Mesenchymal stem cell (in vitro differentiated cells and primary cell): Measurements from ENCODE around the gene MEF2D.
A peak's percentile ranks its signal among the peaks of the same experiment; 100 is the strongest.

Source experiments
- DNase-seq: peaks from one replicate; pipeline ENCODE4 v3.0.0-alpha.2; 2013
- H2AFZ ChIP-seq: one replicate; pipeline ENCODE4 v1.6.1; 2013; ENCODE audit warnings: low read depth, mild to moderate bottlenecking, control low read depth, inconsistent platforms, low read length, moderate library complexity
- H2AK5ac ChIP-seq: 2 replicates; pipeline ENCODE4 v1.6.1; 2013; ENCODE audit warnings: low read length, moderate library complexity, mild to moderate bottlenecking, inconsistent platforms; ENCODE audit not compliant: severe bottlenecking
- H2BK120ac ChIP-seq: one replicate; pipeline ENCODE4 v1.6.1; 2013; ENCODE audit warnings: low read depth, mild to moderate bottlenecking, inconsistent platforms, low read length, moderate library complexity
- H2BK12ac ChIP-seq, 2 experiments: one replicate each; pipeline ENCODE4 v1.6.1; 2013; ENCODE audit warnings: inconsistent platforms in 2 of 2, low read length in 2 of 2, mild to moderate bottlenecking in 2 of 2, moderate library complexity in 2 of 2, control low read depth in 1 of 2
- H2BK15ac ChIP-seq: one replicate; pipeline ENCODE4 v1.6.1; 2013; ENCODE audit warnings: mild to moderate bottlenecking, low read depth, inconsistent platforms; ENCODE audit not compliant: poor library complexity, severe bottlenecking
- H2BK5ac ChIP-seq: 2 replicates; pipeline ENCODE4 v1.6.1; 2013; ENCODE audit warnings: low read depth, mild to moderate bottlenecking, low read length, control low read depth, inconsistent platforms; ENCODE audit not compliant: poor library complexity, severe bottlenecking
- H3K14ac ChIP-seq, 2 experiments: one replicate each; pipeline ENCODE4 v1.6.1; 2013; ENCODE audit warnings: inconsistent platforms in 2 of 2, low read length in 2 of 2, control low read depth in 1 of 2, mild to moderate bottlenecking in 1 of 2, moderate library complexity in 1 of 2
- H3K18ac ChIP-seq, 2 experiments: one replicate each; pipeline ENCODE4 v1.6.1; 2013; ENCODE audit warnings: inconsistent platforms in 2 of 2, low read length in 2 of 2, control low read depth in 1 of 2, low read depth in 1 of 2, mild to moderate bottlenecking in 1 of 2
- H3K23ac ChIP-seq, 2 experiments: one replicate each; pipeline ENCODE4 v1.6.1; 2013; ENCODE audit warnings: inconsistent platforms in 2 of 2, low read length in 2 of 2, mild to moderate bottlenecking in 2 of 2, moderate library complexity in 2 of 2, control low read depth in 1 of 2
- H3K27ac ChIP-seq: 2 replicates; pipeline ENCODE4 v1.5.1; 2013; ENCODE audit warnings: mild to moderate bottlenecking, moderate library complexity, low read length, control low read depth, inconsistent platforms; ENCODE audit not compliant: poor library complexity, severe bottlenecking
- H3K27me3 ChIP-seq, 2 experiments: 2 replicates each; pipeline versions ENCODE4 v1.6.1 to v1.7.0; 2013; ENCODE audit warnings: low read length in 2 of 2, mild to moderate bottlenecking in 2 of 2, moderate library complexity in 2 of 2, control low read depth in 1 of 2, inconsistent platforms in 1 of 2; ENCODE audit not compliant: control insufficient read depth in 1 of 2, insufficient read depth in 1 of 2
- H3K36me3 ChIP-seq, 2 experiments: 2 replicates each; pipeline versions ENCODE4 v1.6.1 to v1.7.0; 2013; ENCODE audit warnings: low read length in 2 of 2, control low read depth in 1 of 2, inconsistent platforms in 1 of 2, low read depth in 1 of 2, mild to moderate bottlenecking in 1 of 2; ENCODE audit not compliant: insufficient read depth in 2 of 2, control insufficient read depth in 1 of 2
- H3K4ac ChIP-seq, 2 experiments: one replicate each; pipeline ENCODE4 v1.6.1; 2013; ENCODE audit warnings: inconsistent platforms in 2 of 2, low read length in 2 of 2, mild to moderate bottlenecking in 2 of 2, moderate library complexity in 2 of 2, control low read depth in 1 of 2, low read depth in 1 of 2
- H3K4me1 ChIP-seq: 2 replicates; pipeline ENCODE4 v1.6.1; 2013; ENCODE audit warnings: low read depth, low read length, control low read depth; ENCODE audit not compliant: control insufficient read depth, insufficient read depth
- H3K4me2 ChIP-seq: 2 replicates; pipeline ENCODE4 v1.6.1; 2013; ENCODE audit warnings: low read length, mild to moderate bottlenecking, inconsistent platforms; ENCODE audit not compliant: poor library complexity, severe bottlenecking
- H3K4me3 ChIP-seq, 2 experiments: 2 replicates each; pipeline versions ENCODE4 v1.5.1 to v1.7.0; 2013; ENCODE audit warnings: low read length in 2 of 2, mild to moderate bottlenecking in 2 of 2, control low read depth in 1 of 2, low read depth in 1 of 2; ENCODE audit not compliant: insufficient read depth in 1 of 2
- H3K79me1 ChIP-seq: replicated peaks from 2 replicates; pipeline ENCODE4 v1.6.1; 2013; ENCODE audit warnings: mild to moderate bottlenecking, control low read depth, low read length, inconsistent platforms; ENCODE audit not compliant: poor library complexity, severe bottlenecking
- H3K9ac ChIP-seq: 2 replicates; pipeline ENCODE4 v1.7.0; 2013; ENCODE audit warnings: mild to moderate bottlenecking, low read length, moderate library complexity
- H3K9me3 ChIP-seq: 2 replicates; pipeline ENCODE4 v1.7.0; 2013; ENCODE audit warnings: mild to moderate bottlenecking, low read length; ENCODE audit not compliant: control insufficient read depth
- H4K8ac ChIP-seq: one replicate; pipeline ENCODE4 v1.6.1; 2013; ENCODE audit warnings: inconsistent platforms, mild to moderate bottlenecking, low read length, moderate library complexity
- H4K91ac ChIP-seq: one replicate; pipeline ENCODE4 v1.6.1; 2013; ENCODE audit warnings: mild to moderate bottlenecking, low read length, inconsistent platforms
- WGBS: methylation state at CpG from one replicate; pipeline ENCODE4 v1.1.7; 2013; ENCODE audit warnings: mixed read lengths; 5-methylcytosine and 5-hydroxymethylcytosine counted together

The MEF2D gene

DNA sequence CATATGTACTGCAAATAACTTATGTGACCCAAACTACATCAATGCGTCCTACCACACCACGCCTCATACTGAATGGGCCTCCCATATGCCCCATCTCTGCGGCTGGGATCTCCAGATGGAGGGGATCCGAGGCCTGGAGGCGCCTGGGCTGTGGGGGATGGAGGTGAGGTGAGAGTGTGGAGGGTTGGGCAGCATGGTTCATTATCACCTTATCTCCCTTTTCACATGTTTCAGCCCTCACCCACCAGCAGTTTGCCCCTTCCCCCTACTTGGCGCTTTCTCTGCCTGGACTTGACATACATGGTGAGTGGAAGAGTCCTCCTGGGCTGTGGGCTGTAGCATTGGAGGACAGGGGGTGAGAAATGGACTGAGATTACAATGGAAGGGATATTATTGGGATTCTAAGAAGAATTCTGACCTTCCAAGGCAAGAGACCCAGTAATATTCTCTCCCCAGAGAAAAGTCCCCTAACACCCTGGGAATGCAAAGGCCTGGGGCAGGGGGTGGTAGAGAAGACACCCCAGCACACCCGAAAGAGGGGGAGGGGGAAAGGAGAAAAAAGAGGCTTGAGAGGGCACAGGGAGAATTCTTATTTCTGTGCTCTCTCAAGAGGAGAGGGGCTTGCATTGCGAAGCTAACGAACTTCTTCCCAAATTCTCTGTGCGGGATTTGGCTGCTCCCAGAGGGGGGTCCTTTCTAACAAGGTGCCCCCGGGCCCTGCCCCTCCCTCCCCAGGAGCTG lies 61.4 kb downstream of the MEF2D start:
- H4K8ac ChIP-seq: no peak overlapping the region
- no peak overlapping the region for H3K18ac ChIP-seq
- H2BK5ac ChIP-seq: no peak overlapping the region
- H3K9me3 ChIP-seq: peaks cover 3% of the 10 kb centered on the region
- H4K91ac ChIP-seq: peak overlapping the region; percentile 19
- 1% methylated on average over 5 of the region's 11 CpGs for WGBS
- no peak overlapping the region for H3K27ac ChIP-seq
- no peak overlapping the region for H3K23ac ChIP-seq
- no peaks in the 10 kb centered on the region for H3K79me1 ChIP-seq
- H2AFZ ChIP-seq: no peak overlapping the region
- H2BK12ac ChIP-seq: no peak overlapping the region
- peaks cover 88 to 100% of the 10 kb centered on the region in 2 experiments for H3K27me3 ChIP-seq
- H3K4me1 ChIP-seq: peaks cover 12% of the 10 kb centered on the region
- H2BK15ac ChIP-seq: no peak overlapping the region
- DNase-seq: no peak
- H2AK5ac ChIP-seq: no peak overlapping the region
- no peak overlapping the region for H3K4me2 ChIP-seq
- no peak overlapping the region for H2BK120ac ChIP-seq
- H3K4me3 ChIP-seq: no peak overlapping the region
- H3K36me3 ChIP-seq: peaks cover 0 to 3% of the 10 kb centered on the region in 2 experiments
- no peak overlapping the region for H3K9ac ChIP-seq
- H3K14ac ChIP-seq: no peak overlapping the region
- H3K4ac ChIP-seq: no peak overlapping the region

DNA sequence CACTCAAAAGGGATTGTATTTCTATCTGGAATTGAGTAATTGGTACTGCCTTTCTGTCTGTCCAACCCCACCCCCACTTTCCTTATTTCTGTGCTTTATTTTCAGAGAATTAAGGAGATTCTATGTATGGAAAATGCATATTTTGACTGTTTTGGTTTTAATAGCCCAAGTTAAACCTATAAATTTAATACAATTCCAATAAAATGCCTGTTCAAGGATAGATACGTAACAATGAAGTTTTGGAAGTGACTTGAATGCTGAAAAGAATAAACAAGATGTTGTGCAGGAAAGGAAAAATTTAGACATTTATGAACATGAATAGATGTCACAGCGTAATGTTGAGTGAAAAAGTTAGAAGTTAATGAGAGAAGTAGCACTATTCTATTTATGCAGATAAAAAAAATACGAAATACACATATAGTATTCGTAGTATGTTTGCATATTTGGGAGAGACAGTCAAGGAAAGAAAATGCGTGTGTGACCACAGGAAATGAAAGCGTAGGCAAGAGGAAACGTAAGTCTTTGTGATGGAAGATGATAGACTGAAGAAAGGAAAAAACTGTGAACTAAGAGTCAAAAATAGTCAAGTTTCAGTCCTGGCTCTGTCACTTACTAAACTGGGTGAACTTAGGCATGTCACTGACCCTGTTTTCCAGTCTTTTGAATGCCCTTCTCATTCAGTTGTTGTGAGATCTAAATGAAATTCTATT lies 62.1 kb downstream of the MEF2D start:
- H3K4me1 ChIP-seq: peaks cover 12% of the 10 kb centered on the region
- no peak overlapping the region for H2BK15ac ChIP-seq
- no peak overlapping the region for H3K4me3 ChIP-seq
- peaks cover 91 to 100% of the 10 kb centered on the region in 2 experiments for H3K27me3 ChIP-seq
- H2AK5ac ChIP-seq: no peak overlapping the region
- no peaks in the 10 kb centered on the region for H3K79me1 ChIP-seq
- 28% methylated on average over 7 of the region's 7 CpGs for WGBS
- H2BK120ac ChIP-seq: no peak overlapping the region
- H3K4me2 ChIP-seq: no peak overlapping the region
- no peak overlapping the region for H3K9ac ChIP-seq
- no peak for DNase-seq
- H3K18ac ChIP-seq: no peak overlapping the region
- no peak overlapping the region for H2BK12ac ChIP-seq
- no peak overlapping the region for H4K91ac ChIP-seq
- no peak overlapping the region for H2AFZ ChIP-seq
- H4K8ac ChIP-seq: no peak overlapping the region
- peaks cover 0 to 3% of the 10 kb centered on the region in 2 experiments for H3K36me3 ChIP-seq
- no peak overlapping the region for H3K27ac ChIP-seq
- H3K9me3 ChIP-seq: peaks cover 3% of the 10 kb centered on the region
- no peak overlapping the region for H3K4ac ChIP-seq
- no peak overlapping the region for H3K14ac ChIP-seq
- no peak overlapping the region for H3K23ac ChIP-seq
- H2BK5ac ChIP-seq: no peak overlapping the region

GRCh38 chr1:156437037-156437867 lies 63.3 kb downstream of the MEF2D start:
- DNase-seq: no peak
- no peak overlapping the region for H2AK5ac ChIP-seq

More at GRCh38 chr1:156437037-156437867, 63.3 kb downstream of the MEF2D start:
- H3K4me2 ChIP-seq: no peak overlapping the region
- H3K4me1 ChIP-seq: peaks cover 12% of the 10 kb centered on the region
- H3K9me3 ChIP-seq: peaks cover 6% of the 10 kb centered on the region
- no peak overlapping the region for H3K4me3 ChIP-seq
- no peak overlapping the region for H3K27ac ChIP-seq
- no peak overlapping the region for H2BK12ac ChIP-seq
- H4K8ac ChIP-seq: no peak overlapping the region
- H3K36me3 ChIP-seq: peaks cover 0 to 3% of the 10 kb centered on the region in 2 experiments
- H3K4ac ChIP-seq: no peak overlapping the region
- no peak overlapping the region for H3K14ac ChIP-seq
- no peak overlapping the region for H3K18ac ChIP-seq
- no peak overlapping the region for H4K91ac ChIP-seq
- WGBS: 16% methylated on average over 19 of the region's 19 CpGs
- no peaks in the 10 kb centered on the region for H3K79me1 ChIP-seq
- no peak overlapping the region for H3K23ac ChIP-seq
- no peak overlapping the region for H2BK5ac ChIP-seq
- no peak overlapping the region for H2BK15ac ChIP-seq
- H2AFZ ChIP-seq: no peak overlapping the region
- no peak overlapping the region for H2BK120ac ChIP-seq
- peaks cover 95 to 100% of the 10 kb centered on the region in 2 experiments for H3K27me3 ChIP-seq
- H3K9ac ChIP-seq: no peak overlapping the region
